Uterus (tissue), 4 donors: ENCODE measurements around the gene NADK. TPM values are rescaled to one million over a fixed set of nuclear protein-coding genes. Genes with fewer than 3 reads are reported as not detected.

Experiments
- DNase-seq, 2 donors: peaks; one replicate each; pipeline ENCODE4 v3.0.0-alpha.2; 2019 to 2020
- H3K27ac ChIP-seq, 2 donors: fragments of 200-600 bp; sonication (generic); 1 replicate in 1 of 2; 2 replicates in 1 of 2; pipeline ENCODE4 v1.5.1; 2016 to 2018
- H3K27me3 ChIP-seq, 2 donors: fragments of 200-600 bp; sonication (generic); one replicate each; pipeline ENCODE4 v1.5.1; 2018 to 2019; ENCODE audit warnings: control low read depth in 1 of 2
- H3K36me3 ChIP-seq, 2 donors: fragments of 200-600 bp; sonication (generic); one replicate each; pipeline ENCODE4 v1.5.1; 2019; ENCODE audit warnings: control low read depth in 1 of 2
- H3K4me1 ChIP-seq, 2 donors: fragments of 200-600 bp; sonication (generic); one replicate each; pipeline ENCODE4 v1.5.1; 2018 to 2019; ENCODE audit warnings: control low read depth in 1 of 2
- H3K4me3 ChIP-seq, 2 donors: fragments of 200-600 bp; sonication (generic); 1 replicate in 1 of 2; 2 replicates in 1 of 2; pipeline ENCODE4 v1.5.1; 2018 to 2019; ENCODE audit warnings: mild to moderate bottlenecking in 1 of 2
- H3K9me3 ChIP-seq, 2 donors: fragments of 200-600 bp; sonication (generic); one replicate each; pipeline ENCODE4 v1.5.1; 2019; ENCODE audit warnings: control low read depth in 1 of 2
- CTCF ChIP-seq, 4 experiments: fragments of 200-600 bp in 2 of 4; fragments of 450-650 bp in 2 of 4; sonication (generic) in 2 of 4; IDR thresholded peaks; one replicate each; pipeline ENCODE4 v1.5.1; 2016 to 2019; ENCODE audit warnings: antibody characterized with exemption in 4 of 4, mild to moderate bottlenecking in 2 of 4, moderate library complexity in 1 of 4
- POLR2A ChIP-seq, 2 donors: fragments of 450-650 bp; IDR thresholded peaks; one replicate each; pipeline ENCODE4 v1.6.1; 2016; ENCODE audit warnings: antibody characterized with exemption in 2 of 2, mild to moderate bottlenecking in 1 of 2, moderate library complexity in 1 of 2
- intact Hi-C: fragments of 100-400 bp; cut with DNase I; formaldehyde crosslinking; loops from one replicate; pipeline ENCODE4 v1.15.1; 2023; ENCODE audit warnings: low total_unique reads
- total RNA-seq, 4 donors: library from RNA; depleted of rRNA in 3 of 4; stranded (reverse); fragments of >200 nt in 3 of 4; gene quantifications; one replicate each; pipeline versions ENCODE4 v1.1.0 to v1.2.4, GENCODE V29; 2014 to 2023
- donor health status: DM: yes; HTN: yes; CAD: no.

Gene NADK
- total RNA-seq, 4 donors from 2014 or later: 40.1 to 76.9 (median 51.8) TPM

GRCh38 chr1:1806890-1807289 is 28.6 kb upstream of the NADK start:
- H3K4me1 ChIP-seq: no peaks in the 10 kb centered on the region
- TF ChIP-seq POLR2A (IDR thresholded peaks at IDR 0.05) (no peak), CTCF (IDR thresholded peaks at IDR 0.05) (no peak)
- DNase-seq: no peak
- no peak overlapping the region for H3K4me3 ChIP-seq
- no peaks in the 10 kb centered on the region for H3K9me3 ChIP-seq
- H3K36me3 ChIP-seq: no peaks in the 10 kb centered on the region
- H3K27ac ChIP-seq: no peak overlapping the region
- no peaks in the 10 kb centered on the region for H3K27me3 ChIP-seq
- intact Hi-C loops: no loop called here

GRCh38 chr1:1804301-1804700 is 26.0 kb upstream of the NADK start:
- DNase-seq: no peak
- no peaks in the 10 kb centered on the region for H3K36me3 ChIP-seq

GRCh38 chr1:1802871-1803270 is 24.6 kb upstream of the NADK start:
- TF ChIP-seq POLR2A (IDR thresholded peaks at IDR 0.05) (no peak), CTCF (IDR thresholded peaks at IDR 0.05) (no peak)
- intact Hi-C loops: no loop called here
- Histone ChIP-seq H3K27ac (no peak overlapping the region), H3K36me3 (no peaks in the 10 kb centered on the region), H3K4me1 (no peaks in the 10 kb centered on the region), H3K9me3 (no peaks in the 10 kb centered on the region), H3K4me3 (no peak overlapping the region), H3K27me3 (no peaks in the 10 kb centered on the region)
- DNase-seq: no peak

More at GRCh38 chr1:1804301-1804700, 26.0 kb upstream of the NADK start:
- Histone ChIP-seq H3K27me3 (no peaks in the 10 kb centered on the region), H3K4me3 (no peak overlapping the region), H3K9me3 (no peaks in the 10 kb centered on the region), H3K4me1 (no peaks in the 10 kb centered on the region), H3K27ac (no peak overlapping the region)
- intact Hi-C loops: no loop called here
- TF ChIP-seq CTCF (IDR thresholded peaks at IDR 0.05) (no peak), POLR2A (IDR thresholded peaks at IDR 0.05) (no peak)

- Histone ChIP-seq H3K27ac (no peak overlapping the region), H3K4me3 (no peak overlapping the region), H3K9me3 (no peaks in the 10 kb centered on the region), H3K27me3 (no peaks in the 10 kb centered on the region), H3K4me1 (no peaks in the 10 kb centered on the region), H3K36me3 (no peaks in the 10 kb centered on the region)
- intact Hi-C loops: no loop called here
- no peak for DNase-seq
- TF ChIP-seq CTCF (IDR thresholded peaks at IDR 0.05) (no peak), POLR2A (IDR thresholded peaks at IDR 0.05) (no peak)
Measured at GRCh38 chr1:1799716-1800115, 21.4 kb upstream of the NADK start.

- no peak for TF ChIP-seq CTCF (IDR thresholded peaks at IDR 0.05)
- TF ChIP-seq POLR2A (IDR thresholded peaks at IDR 0.05): no peak
- no peaks in the 10 kb centered on the region for H3K4me1 ChIP-seq
- H3K27me3 ChIP-seq: no peaks in the 10 kb centered on the region
- no peaks in the 10 kb centered on the region for H3K36me3 ChIP-seq
- intact Hi-C loops: no loop called here
- H3K27ac ChIP-seq: no peak overlapping the region
- DNase-seq: no peak
- no peak overlapping the region for H3K4me3 ChIP-seq
- H3K9me3 ChIP-seq: no peaks in the 10 kb centered on the region
Measured at GRCh38 chr1:1797731-1798341, 19.6 kb upstream of the NADK start.
